KMS-11 (cell line): ENCODE results near the gene TANGO2.
A peak's percentile ranks its signal among the peaks of the same experiment; 100 is the strongest.

ENCODE experiments used
- H2AFZ ChIP-seq: fragments of 200-600 bp; sonication (generic); 2 replicates; pipeline ENCODE4 v1.6.1; 2016; ENCODE audit warnings: antibody characterized with exemption, mixed run types, low read depth
- H3K27ac ChIP-seq: fragments of 200-600 bp; sonication (generic); 2 replicates; pipeline ENCODE4 v1.6.1; 2016; ENCODE audit warnings: mild to moderate bottlenecking, mixed run types
- H3K27me3 ChIP-seq: fragments of 200-600 bp; sonication (generic); 2 replicates; pipeline ENCODE4 v1.6.1; 2017; ENCODE audit warnings: mild to moderate bottlenecking, low read depth, mixed run types, moderate library complexity; ENCODE audit not compliant: insufficient read depth
- H3K36me3 ChIP-seq: fragments of 200-600 bp; sonication (generic); 2 replicates; pipeline ENCODE4 v1.6.1; 2017; ENCODE audit warnings: mild to moderate bottlenecking, mixed run types; ENCODE audit not compliant: insufficient read depth
- H3K4me1 ChIP-seq: fragments of 200-600 bp; sonication (generic); 2 replicates; pipeline ENCODE4 v1.6.1; 2016; ENCODE audit warnings: mild to moderate bottlenecking, low read depth, mixed run types; ENCODE audit not compliant: poor library complexity, severe bottlenecking
- H3K4me2 ChIP-seq: fragments of 200-600 bp; sonication (generic); 2 replicates; pipeline ENCODE4 v1.7.0; 2016; ENCODE audit warnings: mild to moderate bottlenecking, mixed run types
- H3K4me3 ChIP-seq: fragments of 200-600 bp; sonication (generic); IDR thresholded peaks from 2 replicates; pipeline ENCODE4 v1.6.1; 2017; ENCODE audit warnings: low read depth, low read length, mixed read lengths; ENCODE audit not compliant: insufficient read depth
- H3K79me2 ChIP-seq: fragments of 200-600 bp; sonication (generic); 2 replicates; pipeline ENCODE4 v1.6.1; 2016; ENCODE audit warnings: low read depth, mixed run types; ENCODE audit not compliant: insufficient read depth
- H3K9ac ChIP-seq: fragments of 200-600 bp; sonication (generic); 2 replicates; pipeline ENCODE4 v1.6.1; 2016; ENCODE audit warnings: mild to moderate bottlenecking, mixed run types
- H4K20me1 ChIP-seq: fragments of 200-600 bp; sonication (generic); 2 replicates; pipeline ENCODE4 v1.6.1; 2016; ENCODE audit warnings: mild to moderate bottlenecking, mixed run types; ENCODE audit not compliant: insufficient read depth
- CTCF ChIP-seq: fragments of 200-600 bp; sonication (generic); conservative IDR thresholded peaks from 2 replicates; pipeline ENCODE4 v1.6.1; 2017; ENCODE audit warnings: low read depth, mild to moderate bottlenecking, antibody characterized with exemption, low read length, moderate library complexity, mixed read lengths

TANGO2 gene

GRCh38 chr22:19986410-19987341 is 34.2 kb upstream of the TANGO2 start:
- H3K27ac ChIP-seq = no peak overlapping the region

GRCh38 chr22:19987394-19988306 is 33.3 kb upstream of the TANGO2 start:
- H3K4me1 ChIP-seq = peaks cover 3% of the 10 kb centered on the region
- no peaks in the 10 kb centered on the region for H3K36me3 ChIP-seq
- H3K79me2 ChIP-seq = no peaks in the 10 kb centered on the region
- H3K9ac ChIP-seq = no peak overlapping the region
- H3K4me2 ChIP-seq = no peak overlapping the region
- no peaks in the 10 kb centered on the region for H4K20me1 ChIP-seq
- H3K4me3 ChIP-seq = no peak overlapping the region
- H3K27me3 ChIP-seq = peaks cover 6% of the 10 kb centered on the region; the same call in 1 of the 2 replicates
- H2AFZ ChIP-seq = no peak overlapping the region
- TF ChIP-seq CTCF = no peak
- no peak overlapping the region for H3K27ac ChIP-seq

More at GRCh38 chr22:19986410-19987341, 34.2 kb upstream of the TANGO2 start:
- Histone ChIP-seq H3K4me3 (no peak overlapping the region), H3K36me3 (no peaks in the 10 kb centered on the region), H3K4me1 (peaks cover 3% of the 10 kb centered on the region), H4K20me1 (no peaks in the 10 kb centered on the region), H3K9ac (no peak overlapping the region), H3K27me3 (peaks cover 6% of the 10 kb centered on the region; the same call in 1 of the 2 replicates), H2AFZ (peak overlapping the region; percentile 34; the same call in 1 of the 2 replicates), H3K4me2 (peak overlapping the region; percentile 57; the same call in 1 of the 2 replicates), H3K79me2 (no peaks in the 10 kb centered on the region)
- no peak for TF ChIP-seq CTCF

- H3K4me1 ChIP-seq = peaks cover 3% of the 10 kb centered on the region
- no peak overlapping the region for H3K27ac ChIP-seq
Measured at GRCh38 chr22:19988331-19988808, 32.5 kb upstream of the TANGO2 start.

More at GRCh38 chr22:19988331-19988808, 32.5 kb upstream of the TANGO2 start:
- H3K36me3 ChIP-seq = no peaks in the 10 kb centered on the region
- H2AFZ ChIP-seq = no peak overlapping the region
- no peak overlapping the region for H3K4me2 ChIP-seq
- no peak for TF ChIP-seq CTCF
- no peaks in the 10 kb centered on the region for H3K79me2 ChIP-seq
- H3K27me3 ChIP-seq = peaks cover 8% of the 10 kb centered on the region
- no peak overlapping the region for H3K4me3 ChIP-seq
- no peaks in the 10 kb centered on the region for H4K20me1 ChIP-seq
- H3K9ac ChIP-seq = no peak overlapping the region
